SK-N-MC (cell line): ENCODE data around the gene IRX2.

ENCODE experiments used
- EZH2 ChIP-seq: fragments of 200-600 bp; sonication (generic); IDR thresholded peaks from one replicate; pipeline ENCODE4 v1.6.1; 2017; ENCODE audit warnings: antibody characterized with exemption
- POLR2AphosphoS5 ChIP-seq: IDR thresholded peaks from 2 replicates; pipeline ENCODE4 v1.6.1; 2012; ENCODE audit warnings: mild to moderate bottlenecking, low read depth, low read length, borderline replicate concordance

DNA sequence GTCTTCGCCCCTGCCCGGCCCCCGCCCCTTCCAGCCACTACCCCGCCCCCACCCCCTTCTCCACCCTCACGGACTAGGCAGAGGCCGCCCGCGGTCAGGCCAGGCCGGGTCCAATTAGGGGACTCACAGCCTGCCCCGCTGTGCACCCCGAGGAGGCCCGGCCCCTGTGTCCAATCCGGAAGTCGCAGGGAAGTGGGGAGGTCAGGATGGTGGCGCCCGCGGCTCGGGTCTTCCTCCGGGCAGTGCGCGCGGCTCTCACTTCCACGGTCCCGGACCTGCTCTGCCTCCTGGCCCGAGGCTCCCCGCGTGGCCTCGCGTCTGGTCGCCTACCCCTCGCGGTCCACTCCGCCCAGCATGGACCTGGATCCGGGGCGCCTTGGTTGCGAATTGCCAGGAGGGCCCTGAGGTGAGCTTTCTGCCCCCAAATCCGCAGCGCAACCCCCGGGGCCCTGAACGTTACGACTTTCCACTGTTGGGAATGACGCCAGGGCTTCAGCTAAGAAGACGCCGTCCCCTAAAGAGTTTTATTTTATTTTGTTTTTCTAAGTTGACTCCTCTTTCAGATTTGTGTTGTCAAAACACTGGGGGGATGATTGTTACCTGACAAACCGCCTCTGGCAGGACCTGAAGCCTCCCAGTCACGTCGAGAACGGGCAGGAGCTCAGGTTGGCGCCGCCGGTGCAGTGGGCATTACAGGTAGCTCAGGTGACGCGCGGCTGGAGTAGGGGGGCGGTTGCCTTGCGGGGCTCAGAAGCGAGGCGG lies 763 bp upstream of the IRX2 start:
- TF ChIP-seq POLR2AphosphoS5 (no peak), EZH2 (no peak)
